Measurements from ENCODE around the gene TFAM.

The TFAM gene

GRCh38 chr10:58433571-58433970 is 48.4 kb downstream of the TFAM start:
- no peak for DNase-seq (ENCODE audit: low spot score)

GRCh38 chr10:58435297-58435985 is 50.2 kb downstream of the TFAM start:
- DNase-seq (ENCODE audit: low spot score) = peak; percentile 68

- no peak for DNase-seq (ENCODE audit: low spot score)
These were observed 50.9 kb downstream of the TFAM start for GRCh38 chr10:58436071-58436470.

- no peak for DNase-seq (ENCODE audit: low spot score)
These were observed 53.2 kb downstream of the TFAM start for GRCh38 chr10:58438340-58438871.

- DNase-seq (ENCODE audit: low spot score) = no peak
These were observed 53.8 kb downstream of the TFAM start for GRCh38 chr10:58438986-58439385.

- DNase-seq (ENCODE audit: low spot score) = no peak
These were observed 54.6 kb downstream of the TFAM start for GRCh38 chr10:58439632-58440364.

GRCh38 chr10:58440484-58440883 is 55.3 kb downstream of the TFAM start:
- DNase-seq (ENCODE audit: low spot score) = no peak

GRCh38 chr10:58444321-58444720 is 59.1 kb downstream of the TFAM start:
- no peak for DNase-seq (ENCODE audit: low spot score)

- DNase-seq (ENCODE audit: low spot score) = no peak
These were observed 59.7 kb downstream of the TFAM start for GRCh38 chr10:58444876-58445275.

- DNase-seq (ENCODE audit: low spot score) = no peak
These were observed 63.1 kb downstream of the TFAM start for GRCh38 chr10:58448121-58448935.
